Activated CD8-positive, alpha-beta memory T cell treated with anti-CD3 and anti-CD28 coated beads for 24 hours (primary cell): ENCODE data around the gene SPNS3.

Experiments
- DNase-seq: peaks from one replicate; pipeline ENCODE4 v3.0.0-alpha.2; 2020

SPNS3 gene

DNA sequence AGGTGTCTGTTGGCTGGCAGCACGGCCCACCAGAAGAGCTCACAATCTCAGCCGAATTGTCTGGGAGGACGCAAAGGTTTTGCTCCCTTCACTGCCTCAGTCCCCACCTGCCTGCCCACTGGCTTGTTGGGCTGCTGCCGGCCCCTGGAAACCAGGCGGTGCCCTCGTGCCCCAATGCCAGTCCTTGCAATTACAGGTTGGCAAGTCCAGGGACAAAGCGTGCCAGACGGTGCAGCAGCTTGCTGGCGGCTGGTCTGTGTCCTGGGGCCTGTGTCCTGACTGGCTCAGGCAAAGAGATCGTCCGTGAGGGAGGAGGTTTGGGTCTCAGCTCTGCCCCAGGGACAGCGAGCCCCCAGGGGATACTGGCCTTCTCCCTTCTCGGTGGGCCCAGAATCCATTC is 40.4 kb downstream of the SPNS3 start:
- DNase-seq = no peak

- DNase-seq = no peak
Observed at GRCh38 chr17:4475001-4475400, 41.3 kb downstream of the SPNS3 start.

- DNase-seq = no peak
Observed at GRCh38 chr17:4475463-4475862, 41.7 kb downstream of the SPNS3 start.

- no peak for DNase-seq
Observed at GRCh38 chr17:4476017-4476416, 42.3 kb downstream of the SPNS3 start.

DNA sequence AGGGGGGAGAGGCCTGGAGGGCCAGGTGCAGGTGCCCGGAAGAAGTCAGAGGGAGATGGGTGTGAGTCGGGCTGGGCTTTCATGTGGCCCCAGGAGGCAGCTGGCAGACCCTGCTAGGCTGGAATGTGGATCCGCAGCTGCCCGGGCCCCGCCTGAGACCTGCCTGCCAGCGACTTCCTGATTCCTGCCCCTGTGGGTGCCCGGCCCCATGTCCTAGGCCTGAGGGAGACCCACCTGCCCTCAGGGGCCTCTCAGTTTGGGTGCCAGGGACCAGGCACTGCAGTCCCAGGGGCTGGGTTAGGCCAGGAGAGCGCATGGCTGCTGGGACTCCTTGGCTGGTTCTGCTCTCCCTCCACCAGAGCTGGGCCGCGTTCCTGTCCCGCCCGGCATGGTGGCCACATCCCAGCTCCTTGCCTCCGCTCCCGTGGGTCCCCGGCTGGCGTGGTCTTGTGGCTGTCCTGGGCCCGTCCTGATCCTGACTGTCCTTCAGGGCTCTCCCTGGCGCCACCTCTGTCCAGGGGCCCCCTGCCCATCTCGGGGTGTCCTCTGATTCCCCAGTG is 42.9 kb downstream of the SPNS3 start:
- no peak for DNase-seq

- DNase-seq = no peak
Observed at GRCh38 chr17:4477255-4477791, 43.6 kb downstream of the SPNS3 start.

- no peak for DNase-seq
Observed at GRCh38 chr17:4478318-4478830, 44.6 kb downstream of the SPNS3 start.

GRCh38 chr17:4479340-4479981 is 45.7 kb downstream of the SPNS3 start:
- DNase-seq = no peak

DNA sequence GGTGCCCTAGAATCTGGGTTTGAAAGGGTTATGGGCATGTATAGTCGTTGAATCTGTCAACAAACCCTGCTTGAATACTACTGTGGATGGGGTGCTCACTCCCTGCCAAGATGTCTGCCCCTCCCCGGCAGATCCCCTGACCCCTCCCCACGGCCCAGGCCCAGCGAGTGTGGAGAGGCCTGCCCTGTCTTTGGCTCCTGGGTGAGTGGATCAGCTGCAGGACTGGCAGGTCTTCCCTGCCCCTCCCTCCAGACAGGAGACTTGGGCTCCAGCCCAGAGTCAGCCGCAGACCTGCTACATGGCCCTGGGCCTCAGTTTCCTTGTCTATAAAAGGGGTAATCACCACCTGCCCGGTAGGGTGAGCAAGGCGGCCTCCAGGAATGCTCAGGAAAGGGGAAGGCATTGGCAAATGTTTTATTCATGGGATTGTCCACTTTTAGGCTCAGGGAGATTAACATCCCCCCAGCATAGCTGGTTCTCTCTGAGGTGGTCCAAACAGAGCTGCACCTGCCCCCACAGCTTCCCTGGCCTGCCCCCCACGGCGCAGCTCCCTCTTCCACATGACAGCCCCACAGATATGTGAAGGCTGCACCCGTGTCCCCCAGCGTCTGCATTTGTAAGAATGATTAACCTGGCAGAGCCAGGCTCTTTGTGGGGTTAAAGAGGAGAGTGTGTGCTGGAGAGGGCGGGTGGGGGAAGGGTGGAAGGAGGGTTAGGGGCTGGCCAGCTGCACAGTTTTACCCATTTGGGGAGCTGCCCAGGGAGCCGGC is 46.4 kb downstream of the SPNS3 start:
- no peak for DNase-seq

- peak; percentile 83 for DNase-seq
Observed at GRCh38 chr17:4480929-4481898, 47.5 kb downstream of the SPNS3 start.

DNA sequence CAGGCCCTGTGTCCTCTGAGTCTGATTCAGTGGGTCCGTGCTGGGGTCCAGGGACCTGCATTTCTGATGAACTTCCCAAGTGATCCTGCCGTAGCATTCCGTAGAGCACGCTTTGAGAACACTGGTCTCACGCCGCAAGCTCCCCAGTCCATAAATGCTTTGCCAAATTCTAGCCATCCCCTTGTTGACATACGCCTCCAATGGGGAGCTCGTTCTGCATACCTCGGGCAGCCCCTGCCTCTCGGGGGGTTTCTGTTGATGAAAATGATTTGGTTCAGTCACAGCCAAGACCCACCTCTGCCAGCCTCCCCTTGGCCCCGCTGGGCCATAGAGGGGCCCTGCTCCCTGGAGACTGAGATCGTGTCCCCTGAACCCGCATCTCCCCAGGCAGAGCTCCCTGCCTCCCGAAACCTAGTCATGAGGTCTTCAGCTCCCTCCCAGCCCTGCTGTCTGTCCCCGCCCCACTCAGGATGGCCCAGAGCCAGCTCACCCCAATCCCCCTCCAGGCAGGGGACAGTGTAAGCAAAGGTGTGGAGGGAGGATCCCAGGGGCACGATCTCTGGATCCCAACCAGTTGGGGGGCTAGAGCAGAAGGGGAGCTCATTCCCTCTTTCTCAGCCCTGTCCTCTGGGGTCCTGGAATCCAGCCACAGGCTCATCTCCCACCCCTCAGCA is 48.7 kb downstream of the SPNS3 start:
- DNase-seq = no peak

- no peak for DNase-seq
Observed at GRCh38 chr17:4483012-4483840, 49.5 kb downstream of the SPNS3 start.

- peak; percentile 87 for DNase-seq
Observed at GRCh38 chr17:4485676-4486646, 52.2 kb downstream of the SPNS3 start.

DNA sequence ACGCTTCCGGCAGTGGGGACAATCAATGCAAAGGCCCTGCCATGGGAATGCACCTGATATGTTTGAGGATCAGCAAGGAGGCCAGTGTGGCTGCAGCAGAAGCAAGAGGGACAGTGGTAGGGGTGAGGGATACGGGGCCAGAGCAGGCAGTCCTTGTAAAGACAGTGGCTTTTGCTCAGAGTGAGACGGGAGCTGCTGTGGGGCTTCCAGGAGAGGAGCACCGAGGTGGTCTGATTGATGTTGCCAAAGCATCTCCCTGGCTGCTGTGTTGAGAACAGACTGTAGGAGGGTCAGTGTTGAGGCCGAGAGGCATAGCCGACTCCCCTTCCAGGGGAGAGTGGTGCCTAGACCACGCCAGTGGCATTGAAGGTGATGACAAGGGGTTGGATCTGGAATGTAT is 53.6 kb downstream of the SPNS3 start:
- DNase-seq = no peak

DNA sequence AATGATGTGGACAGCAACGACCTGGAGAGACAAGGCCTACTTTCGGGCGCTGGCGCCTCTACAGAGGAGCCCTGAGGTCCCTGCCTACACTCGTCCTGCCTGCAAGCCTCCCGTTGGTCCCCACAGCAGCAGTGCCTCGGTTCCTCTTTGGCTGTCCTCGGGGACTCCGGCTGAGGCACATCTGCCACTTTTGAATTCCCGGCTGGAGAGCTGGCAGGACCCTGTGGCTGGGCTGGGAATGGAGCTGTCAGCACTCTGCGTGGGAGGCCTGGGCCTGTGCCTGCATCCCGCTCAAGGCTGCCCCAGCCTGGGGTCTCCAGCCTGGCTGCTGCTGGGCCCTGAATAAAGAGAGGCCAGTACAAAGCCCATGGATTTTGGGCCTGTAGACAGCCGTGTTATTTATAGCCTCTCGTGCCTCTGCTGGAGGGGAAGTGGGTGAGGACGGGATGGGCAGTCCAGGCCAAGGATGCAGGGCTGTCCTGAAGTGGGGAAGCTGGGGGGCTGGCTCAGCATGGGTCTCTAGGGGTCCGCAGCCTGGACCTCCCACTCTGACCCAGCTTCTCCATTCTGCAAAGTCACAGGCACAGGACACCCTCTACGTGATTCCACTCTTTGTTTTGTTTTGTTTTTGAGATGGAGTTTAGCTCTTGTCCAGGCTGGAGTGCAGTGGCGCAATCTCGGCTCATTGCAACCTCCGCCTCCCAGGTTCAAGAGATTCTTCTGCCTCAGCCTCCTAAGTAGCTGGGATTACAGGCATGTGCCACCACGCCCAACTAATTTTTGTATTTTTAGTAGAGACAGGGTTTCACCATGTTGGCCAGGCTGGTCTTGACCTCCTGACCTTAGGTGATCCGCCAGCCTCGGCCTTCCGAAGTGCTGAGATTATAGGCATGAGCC is 54.3 kb downstream of the SPNS3 start:
- DNase-seq = no peak

DNA sequence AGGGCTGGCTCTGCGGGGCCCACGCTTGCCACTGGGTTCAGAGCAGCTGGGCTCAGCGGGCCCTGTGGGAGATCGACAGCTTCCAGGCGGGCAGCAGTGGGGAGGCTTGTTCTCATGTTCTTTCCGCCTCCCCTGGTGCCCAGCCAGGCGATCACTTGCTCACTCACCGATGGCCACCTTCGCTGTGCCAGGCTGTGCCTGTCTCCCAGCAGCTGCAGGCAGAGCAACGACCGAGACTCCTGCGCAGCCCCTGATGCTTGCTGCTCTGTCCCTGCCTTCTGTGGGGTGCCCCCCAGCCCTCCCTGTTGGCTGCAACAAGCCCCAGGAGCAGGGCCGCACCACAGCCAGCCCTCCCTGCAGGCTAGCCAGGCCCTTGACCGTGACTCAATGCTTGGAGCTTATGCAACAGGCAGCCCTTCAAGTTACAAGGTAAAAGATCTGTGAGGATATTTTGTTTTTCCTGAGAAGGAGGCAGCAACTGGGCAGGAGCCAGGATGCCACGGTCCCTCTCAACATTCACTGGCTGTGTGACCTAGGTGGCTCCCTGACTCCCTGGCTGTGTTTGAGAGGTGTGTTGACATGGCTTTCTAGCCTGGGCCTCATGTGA is 55.4 kb downstream of the SPNS3 start:
- no peak for DNase-seq

GRCh38 chr17:4490109-4490591 is 56.4 kb downstream of the SPNS3 start:
- DNase-seq = no peak

- no peak for DNase-seq
Observed at GRCh38 chr17:4490637-4491061, 56.9 kb downstream of the SPNS3 start.
